H1 (cell line): ENCODE results near the gene MANBA. TPM values are rescaled to one million over a fixed set of nuclear protein-coding genes. Genes with fewer than 3 reads are reported as not detected.

Experiments
- CTCF ChIA-PET: fragments of 300-600 bp; sonication (Branson Sonifier 250); formaldehyde crosslinking; loops from one replicate; lab custom pipeline; 2021; ENCODE audit not compliant: partially characterized antibody; lab: Charles Lee
- POLR2A ChIA-PET: fragments of 300-600 bp; sonication (Branson Sonifier 250); formaldehyde crosslinking; loops from one replicate; lab custom pipeline; 2021; ENCODE audit warnings: inconsistent platforms; ENCODE audit not compliant: partially characterized antibody; lab: Charles Lee
- DNase-seq, 2 experiments: peaks; one replicate each; pipeline versions ENCODE4 v3.0.0 to v3.0.0-alpha.2; 2010 to 2022; ENCODE audit warnings: low spot score in 2 of 2, low read depth in 1 of 2, mixed read lengths in 1 of 2
- FAIRE-seq: peaks from 2 replicates; lab custom pipeline; 2011; peaks lifted over from hg19 to GRCh38; lab: Jason Lieb, UNC
- H2AFZ ChIP-seq: 2 replicates; pipeline ENCODE4 v1.8.1; 2012; ENCODE audit warnings: low read length, inconsistent platforms
- H2AK5ac ChIP-seq: 2 replicates; pipeline ENCODE4 v1.6.1; 2013; ENCODE audit warnings: low read depth, low read length
- H2BK120ac ChIP-seq: replicated peaks from 2 replicates; pipeline ENCODE3; 2013; ENCODE audit warnings: low read depth, low read length, inconsistent platforms
- H2BK12ac ChIP-seq: 2 replicates; pipeline ENCODE4 v1.6.1; 2013; ENCODE audit warnings: low read depth, low read length
- H2BK15ac ChIP-seq: 2 replicates; pipeline ENCODE4 v1.6.1; 2013; ENCODE audit warnings: low read length
- H2BK20ac ChIP-seq: 2 replicates; pipeline ENCODE4 v1.6.1; 2013; ENCODE audit warnings: low read length
- H2BK5ac ChIP-seq: 2 replicates; pipeline ENCODE4 v1.6.1; 2013; ENCODE audit warnings: low read depth, low read length
- H3K14ac ChIP-seq: 2 replicates; pipeline ENCODE4 v1.6.1; 2013; ENCODE audit warnings: inconsistent platforms; ENCODE audit not compliant: insufficient read length
- H3K18ac ChIP-seq: 2 replicates; pipeline ENCODE4 v1.6.1; 2013; ENCODE audit warnings: low read length; ENCODE audit errors: extremely low read depth
- H3K23ac ChIP-seq: 2 replicates; pipeline ENCODE4 v1.6.1; 2013; ENCODE audit warnings: inconsistent platforms; ENCODE audit not compliant: insufficient read length
- H3K23me2 ChIP-seq: 2 replicates; pipeline ENCODE4 v1.6.1; 2013; ENCODE audit warnings: low read depth, low read length
- H3K27ac ChIP-seq: 2 replicates; pipeline ENCODE4 v1.6.1; 2011; ENCODE audit warnings: low read depth, low read length, inconsistent platforms
- H3K27me3 ChIP-seq, 4 experiments: replicated peaks in 1 of 4; 1 replicate in 1 of 4; 2 replicates in 3 of 4; pipeline versions ENCODE4 v1.6.1 to v1.8.1; 2011 to 2013; ENCODE audit warnings: low read length in 3 of 4, mild to moderate bottlenecking in 3 of 4, inconsistent platforms in 2 of 4, mixed read lengths in 2 of 4, moderate library complexity in 1 of 4; ENCODE audit not compliant: control insufficient read depth in 3 of 4, insufficient read depth in 3 of 4; ENCODE audit errors: extremely low read depth in 1 of 4
- H3K36me3 ChIP-seq, 4 experiments: 2 replicates each; pipeline versions ENCODE4 v1.6.1 to v1.8.1; 2011 to 2013; ENCODE audit warnings: mild to moderate bottlenecking in 4 of 4, low read length in 3 of 4, moderate library complexity in 2 of 4, control low read depth in 1 of 4, inconsistent platforms in 1 of 4; ENCODE audit not compliant: insufficient read depth in 4 of 4, control insufficient read depth in 2 of 4
- H3K4ac ChIP-seq: replicated peaks from 2 replicates; pipeline ENCODE3; 2013; ENCODE audit warnings: low read length, low read depth, mixed read lengths, inconsistent platforms; ENCODE audit not compliant: insufficient read length
- H3K4me1 ChIP-seq, 4 experiments: replicated peaks in 1 of 4; 1 replicate in 1 of 4; 2 replicates in 3 of 4; pipeline versions ENCODE4 v1.6.1 to v1.8.1; 2011 to 2013; ENCODE audit warnings: low read length in 3 of 4, inconsistent platforms in 2 of 4, mixed read lengths in 1 of 4; ENCODE audit not compliant: insufficient read depth in 4 of 4, control insufficient read depth in 3 of 4
- H3K4me2 ChIP-seq, 2 experiments: 2 replicates each; pipeline versions ENCODE4 v1.6.1 to v1.8.1; 2011 to 2013; ENCODE audit warnings: low read depth in 2 of 2, low read length in 2 of 2, control low read depth in 1 of 2, inconsistent platforms in 1 of 2, mild to moderate bottlenecking in 1 of 2; ENCODE audit not compliant: insufficient read depth in 1 of 2
- H3K4me3 ChIP-seq, 4 experiments: fragments of 200-600, 300-600 bp in 1 of 4; sonication (generic), shearing (Covaris generic), sonication (Bioruptor Twin) in 1 of 4; 2 replicates each; pipeline versions ENCODE4 v1.5.1 to v1.8.1; 2011 to 2016; ENCODE audit warnings: low read length in 4 of 4, low read depth in 3 of 4, control low read depth in 2 of 4, inconsistent platforms in 2 of 4, mild to moderate bottlenecking in 2 of 4, mixed read lengths in 1 of 4, moderate library complexity in 1 of 4; ENCODE audit not compliant: insufficient read depth in 2 of 4; ENCODE audit errors: extremely low read depth in 1 of 4
- H3K56ac ChIP-seq: replicated peaks from 2 replicates; pipeline ENCODE3; 2013; ENCODE audit warnings: low read depth, mild to moderate bottlenecking, mixed read lengths, low read length, inconsistent platforms; ENCODE audit not compliant: insufficient read length
- H3K79me1 ChIP-seq: 2 replicates; pipeline ENCODE4 v1.6.1; 2013; ENCODE audit warnings: low read depth, low read length, control low read depth
- H3K79me2 ChIP-seq, 2 experiments: 2 replicates each; pipeline versions ENCODE4 v1.6.1 to v1.8.1; 2012 to 2013; ENCODE audit warnings: low read length in 2 of 2, mild to moderate bottlenecking in 2 of 2, inconsistent platforms in 1 of 2; ENCODE audit not compliant: insufficient read depth in 2 of 2, control insufficient read depth in 1 of 2
- H3K9ac ChIP-seq, 4 experiments: replicated peaks in 1 of 4; 1 replicate in 1 of 4; 2 replicates in 3 of 4; pipeline versions ENCODE4 v1.6.1 to v1.8.1; 2011 to 2013; ENCODE audit warnings: low read depth in 3 of 4, low read length in 3 of 4, control low read depth in 2 of 4, mild to moderate bottlenecking in 2 of 4, moderate library complexity in 2 of 4, inconsistent platforms in 1 of 4; ENCODE audit errors: extremely low read depth in 1 of 4
- H3K9me3 ChIP-seq, 2 experiments: 2 replicates each; pipeline versions ENCODE4 v1.6.1 to v1.8.1; 2012 to 2013; ENCODE audit warnings: mild to moderate bottlenecking in 2 of 2, moderate library complexity in 2 of 2, control low read depth in 1 of 2, inconsistent platforms in 1 of 2, low read depth in 1 of 2, low read length in 1 of 2, mixed read lengths in 1 of 2; ENCODE audit not compliant: insufficient read depth in 2 of 2
- H4K20me1 ChIP-seq, 2 experiments: replicated peaks in 1 of 2; 2 replicates each; pipeline versions ENCODE3 to v1.8.1; 2011 to 2013; ENCODE audit warnings: inconsistent platforms in 2 of 2, low read length in 2 of 2, mild to moderate bottlenecking in 1 of 2; ENCODE audit not compliant: insufficient read depth in 2 of 2, control insufficient read depth in 1 of 2
- H4K5ac ChIP-seq: 2 replicates; pipeline ENCODE4 v1.6.1; 2013; ENCODE audit warnings: low read length, low read depth, mixed read lengths, inconsistent platforms; ENCODE audit not compliant: insufficient read length
- H4K8ac ChIP-seq: 2 replicates; pipeline ENCODE4 v1.8.0; 2013; ENCODE audit warnings: mild to moderate bottlenecking, moderate library complexity, low read length, inconsistent platforms; ENCODE audit not compliant: insufficient read depth; ENCODE audit errors: extremely low read depth
- H4K91ac ChIP-seq: replicated peaks from 2 replicates; pipeline ENCODE3; 2013; ENCODE audit warnings: low read length, mixed read lengths, inconsistent platforms; ENCODE audit not compliant: insufficient read length
- CHD2 ChIP-seq: IDR thresholded peaks from 2 replicates; pipeline ENCODE4 v1.6.1; 2012; ENCODE audit warnings: low read length, improper control_type of control experiment
- TBP ChIP-seq: IDR thresholded peaks from 2 replicates; pipeline ENCODE4 v1.6.1; 2011; ENCODE audit warnings: low read depth, low read length, improper control_type of control experiment
- WGBS, 2 experiments: shearing (Covaris generic) in 1 of 2; methylation state at CpG; one replicate each; pipeline versions ENCODE4 v1.1.6 to v1.1.7; 2013 to 2015; ENCODE audit warnings: low lambda C conversion rate in 2 of 2, mixed read lengths in 2 of 2, inconsistent platforms in 1 of 2, low coverage in 1 of 2, missing lambda C conversion rate in 1 of 2; ENCODE audit not compliant: insufficient replicate concordance in 2 of 2, insufficient coverage in 1 of 2, insufficient read length in 1 of 2; ENCODE audit errors: extremely low coverage in 1 of 2, missing lambda C conversion rate in 1 of 2; 5-methylcytosine and 5-hydroxymethylcytosine counted together
- polyA plus RNA-seq, 7 experiments: library from polyadenylated mRNA; depleted of rRNA in 3 of 7; stranded (reverse) in 5 of 7; unstranded in 2 of 7; fragments of >200 nt in 5 of 7; fragments of 200-250 nt in 2 of 7; gene quantifications; 1 replicate in 5 of 7; 2 replicates in 1 of 7; 4 replicates in 1 of 7; pipeline versions ENCODE4 v1.2.1 to v1.2.3, GENCODE V29; 2011 to 2013; ENCODE audit warnings: missing spikeins in 2 of 7, mixed read lengths in 2 of 7
- total RNA-seq: library from RNA; stranded (reverse); fragmentation: NEBNext Ultra II Directional; extraction: Animal tissue kit (Norgen Biotek cat#: 25700); gene quantifications from 2 replicates; pipeline ENCODE4 v1.2.1, GENCODE V29; 2021
- TF ChIP-seq, protein P1 (sequence below): IDR thresholded peaks from 2 replicates; pipeline ENCODE4 v1.6.1; 2011; ENCODE audit warnings: low read length, improper control_type of control experiment

Gene MANBA
- total and polyA plus RNA-seq, 2 of the 8 experiments (the other 6 are each of a cell fraction or from before 2014, with no cell fraction given) = 22.9 to 27.8 TPM

DNA sequence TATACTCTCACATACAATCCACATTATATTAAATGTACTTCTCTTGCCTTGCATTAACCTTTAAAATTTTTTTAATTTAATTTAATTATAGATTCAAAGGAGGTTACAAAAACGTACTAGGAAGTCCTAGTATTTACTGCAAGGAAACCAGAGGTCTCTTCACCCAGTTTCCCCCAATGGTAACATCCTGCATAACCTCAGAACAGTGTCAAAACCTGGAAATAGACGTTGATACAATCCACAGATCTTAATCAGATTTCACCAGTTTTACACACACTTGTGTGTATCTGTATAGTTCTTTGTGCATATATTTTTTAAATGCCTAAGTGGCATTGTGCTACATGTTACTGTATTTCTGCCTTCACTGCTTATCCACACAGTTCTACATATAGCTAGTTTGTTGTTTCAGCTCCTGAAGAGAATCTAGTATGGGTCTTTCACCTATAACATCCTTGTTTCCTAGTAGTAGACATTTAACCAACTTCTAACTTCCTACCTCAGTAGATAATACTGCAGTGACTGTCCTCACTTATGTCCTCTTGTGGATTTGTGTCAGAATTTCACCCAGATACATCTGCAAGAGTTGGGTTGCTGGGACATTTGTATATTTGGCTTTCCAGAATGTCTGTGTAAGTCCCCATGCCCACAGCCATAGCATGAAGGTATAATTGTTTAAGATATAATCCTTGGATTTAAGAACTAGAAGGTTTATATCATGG lies 156.4 kb downstream of the MANBA start:
- Histone ChIP-seq H3K14ac (no peak overlapping the region), H3K4ac (no peak overlapping the region), H4K20me1 (no peaks in the 10 kb centered on the region), H2BK120ac (no peak overlapping the region), H2BK15ac (no peak overlapping the region), H3K79me2 (no peaks in the 10 kb centered on the region), H4K8ac (no peak overlapping the region), H3K23ac (no peak overlapping the region), H3K27ac (no peak overlapping the region), H3K4me3 (no peak overlapping the region), H3K9ac (no peak overlapping the region), H3K23me2 (no peaks in the 10 kb centered on the region), H2AFZ (no peak overlapping the region), H3K56ac (no peak overlapping the region), H3K36me3 (no peaks in the 10 kb centered on the region), H4K5ac (no peak overlapping the region), H3K27me3 (no peaks in the 10 kb centered on the region), H2BK5ac (no peak overlapping the region), H2BK20ac (no peak overlapping the region), H2AK5ac (no peak overlapping the region), H3K79me1 (no peaks in the 10 kb centered on the region), H3K4me1 (no peaks in the 10 kb centered on the region), H3K9me3 (no peaks in the 10 kb centered on the region), H2BK12ac (no peak overlapping the region), H3K18ac (no peak overlapping the region), H4K91ac (no peak overlapping the region), H3K4me2 (no peak overlapping the region)
- ChIA-PET CTCF (interaction anchor here (0.8 to 1.8 kb wide), 2 partner anchors 16 to 26 kb away, joined by 4 read pairs; no protein-coding TSS in a partner anchor), POLR2A (no interaction called here)
- FAIRE-seq = no peak
- TF ChIP-seq CHD2 (no peak), TBP (no peak)
- TF ChIP-seq, protein P1, sequence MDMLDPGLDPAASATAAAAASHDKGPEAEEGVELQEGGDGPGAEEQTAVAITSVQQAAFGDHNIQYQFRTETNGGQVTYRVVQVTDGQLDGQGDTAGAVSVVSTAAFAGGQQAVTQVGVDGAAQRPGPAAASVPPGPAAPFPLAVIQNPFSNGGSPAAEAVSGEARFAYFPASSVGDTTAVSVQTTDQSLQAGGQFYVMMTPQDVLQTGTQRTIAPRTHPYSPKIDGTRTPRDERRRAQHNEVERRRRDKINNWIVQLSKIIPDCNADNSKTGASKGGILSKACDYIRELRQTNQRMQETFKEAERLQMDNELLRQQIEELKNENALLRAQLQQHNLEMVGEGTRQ = no peak
- no peak for DNase-seq
- 83% methylated on average over 2 of the region's 2 CpGs; no CpG with 5 or more reads in 1 of the 2 experiments for WGBS, 2 experiments
